ENCODE measurements around the gene SRSF3. TPM values are rescaled to one million over a fixed set of nuclear protein-coding genes. Genes with fewer than 3 reads are reported as not detected.
"Not testable (repeated sequence)": the region's sequence is repeated elsewhere in the genome, so short reads cannot be mapped to it uniquely, and the experiment has no call there.

The SRSF3 gene
- total RNA-seq, 4 donors from 2014 or later, result 108 to 195 (median 156) TPM

- WGBS, 2 donors (ENCODE audit: low coverage in 1 of 2), result 87% methylated on average over 2 of the region's 4 CpGs; no CpG with 5 or more reads in 1 of the 2 donors
- Histone ChIP-seq H3K4me3 (no peak overlapping the region), H3K9me3 (no peaks in the 10 kb centered on the region), H3K36me3 (no peaks in the 10 kb centered on the region), H3K4me1 (no peaks in the 10 kb centered on the region), H3K27ac (no peak overlapping the region), H3K27me3 (no peaks in the 10 kb centered on the region)
- ATAC-seq, result no peak
- TF ChIP-seq EP300 (IDR thresholded peaks at IDR 0.05) (no peak), POLR2A (IDR thresholded peaks at IDR 0.05) (no peak), CTCF (IDR thresholded peaks at IDR 0.05) (no peak), POLR2AphosphoS5 (IDR thresholded peaks at IDR 0.05) (no peak)
Measured at GRCh38 chr6:36563928-36564284, 30.3 kb upstream of the SRSF3 start.

DNA sequence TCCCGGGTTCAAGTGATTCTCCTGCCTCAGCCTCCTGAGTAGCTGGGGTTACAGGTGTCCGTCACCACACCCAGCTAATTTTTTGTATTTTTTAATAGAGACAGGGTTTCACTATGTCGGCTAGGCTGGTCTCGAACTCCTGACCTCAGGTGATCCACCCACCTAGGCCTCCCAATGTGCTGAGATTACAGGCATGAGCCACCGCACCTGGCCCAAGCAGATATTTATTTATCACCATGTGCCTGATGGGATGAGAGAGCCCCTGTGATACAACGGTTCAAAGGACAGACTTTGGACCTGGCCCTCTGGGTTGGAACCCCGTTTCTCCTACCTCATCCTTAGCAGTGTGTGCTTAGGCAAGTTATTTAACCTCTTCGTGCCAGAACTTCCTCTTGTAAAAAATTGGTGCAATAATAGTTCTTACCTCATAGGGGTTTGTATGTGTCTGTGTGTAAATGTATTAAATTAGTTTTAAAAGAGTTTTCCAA lies 27.7 kb upstream of the SRSF3 start:
- 79 to 83% methylated on average over 7 of the region's 8 CpGs for WGBS, 2 donors (ENCODE audit: low coverage in 1 of 2)
- H3K27me3 ChIP-seq, result no peaks in the 10 kb centered on the region
- H3K4me1 ChIP-seq, result no peaks in the 10 kb centered on the region
- H3K27ac ChIP-seq, result no peak overlapping the region
- no peak for ATAC-seq
- no peak for TF ChIP-seq POLR2A (IDR thresholded peaks at IDR 0.05)
- no peak for TF ChIP-seq EP300 (IDR thresholded peaks at IDR 0.05)
- no peak for TF ChIP-seq CTCF (IDR thresholded peaks at IDR 0.05)
- no peak for TF ChIP-seq POLR2AphosphoS5 (IDR thresholded peaks at IDR 0.05)
- H3K36me3 ChIP-seq, result no peaks in the 10 kb centered on the region
- H3K9me3 ChIP-seq, result no peaks in the 10 kb centered on the region
- no peak overlapping the region for H3K4me3 ChIP-seq

DNA sequence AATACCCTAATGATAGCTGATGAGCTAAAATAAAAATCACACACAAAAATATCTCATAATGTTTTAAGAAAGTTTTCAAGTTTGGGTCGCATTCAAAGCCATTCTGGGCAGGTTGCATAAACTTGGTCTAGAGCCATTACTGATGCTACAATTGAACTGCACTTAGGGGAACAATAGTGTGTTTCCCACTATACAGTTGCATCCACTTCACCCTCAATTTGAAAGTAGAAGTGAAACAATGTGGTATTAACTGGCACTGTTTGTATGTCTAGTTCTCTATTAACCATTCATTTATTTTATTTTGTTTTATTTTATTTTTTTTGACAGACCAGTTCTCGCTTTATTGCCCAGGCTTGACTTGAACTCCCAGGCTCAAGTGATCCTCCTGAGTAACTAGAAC lies 23.9 kb upstream of the SRSF3 start:
- WGBS, 2 donors (ENCODE audit: low coverage in 1 of 2), result 80 to 86% methylated on average over 2 of the region's 2 CpGs
- Histone ChIP-seq H3K9me3 (no peaks in the 10 kb centered on the region), H3K27me3 (no peaks in the 10 kb centered on the region), H3K36me3 (no peaks in the 10 kb centered on the region), H3K4me3 (no peak overlapping the region), H3K4me1 (no peaks in the 10 kb centered on the region), H3K27ac (no peak overlapping the region)
- ATAC-seq, result no peak
- TF ChIP-seq POLR2A (IDR thresholded peaks at IDR 0.05) (no peak), EP300 (IDR thresholded peaks at IDR 0.05) (no peak), POLR2AphosphoS5 (IDR thresholded peaks at IDR 0.05) (no peak), CTCF (IDR thresholded peaks at IDR 0.05) (no peak)

DNA sequence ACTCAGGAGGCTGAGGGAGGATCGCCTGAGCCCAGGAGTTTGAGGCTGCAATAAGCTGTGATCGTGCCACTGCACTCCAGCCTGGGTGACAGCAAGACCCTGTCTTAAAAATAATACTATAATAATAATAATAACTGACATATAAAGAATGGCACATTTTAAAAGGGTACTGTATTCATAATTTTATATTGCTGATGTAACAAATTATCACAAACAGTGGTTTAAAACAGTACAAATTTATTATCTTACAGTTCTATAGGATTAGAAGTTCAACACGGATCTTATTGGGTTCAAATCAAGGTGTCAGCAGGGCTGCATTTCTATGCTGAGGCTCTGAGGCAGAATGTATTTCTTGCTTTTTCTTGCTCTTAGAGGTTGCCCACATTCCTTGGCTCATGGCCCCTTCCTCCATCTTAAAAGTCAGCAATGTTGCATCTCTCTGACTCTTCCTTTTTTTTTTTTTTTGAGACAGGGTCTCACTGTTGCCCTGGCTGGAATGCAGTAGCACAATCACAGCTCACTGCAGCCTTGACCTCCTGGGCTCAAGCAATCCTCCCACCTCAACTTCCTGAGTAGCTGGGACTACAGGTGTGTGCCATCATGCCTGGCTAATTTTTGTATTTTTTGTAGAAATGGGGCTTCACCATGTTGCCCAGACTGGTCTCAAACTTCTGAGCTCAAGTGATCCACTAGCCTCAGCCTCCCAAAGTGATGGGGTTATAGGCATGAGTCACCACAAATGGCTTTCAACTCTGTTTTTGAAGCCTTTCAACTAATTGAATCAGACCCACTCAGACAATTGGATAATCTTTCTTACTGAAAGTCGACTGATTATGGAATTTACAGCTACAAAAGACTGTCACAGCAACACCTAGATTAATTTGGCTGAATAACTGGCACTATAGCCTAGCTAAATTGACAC lies 22.8 kb upstream of the SRSF3 start:
- Histone ChIP-seq H3K36me3 (no peaks in the 10 kb centered on the region), H3K9me3 (no peaks in the 10 kb centered on the region), H3K27ac (no peak overlapping the region), H3K4me1 (no peaks in the 10 kb centered on the region), H3K4me3 (no peak overlapping the region), H3K27me3 (no peaks in the 10 kb centered on the region)
- WGBS, 2 donors (ENCODE audit: low coverage in 1 of 2), result 80 to 94% methylated on average over 2 to 3 of the region's 4 CpGs
- ATAC-seq, result no peak
- TF ChIP-seq EP300 (IDR thresholded peaks at IDR 0.05) (no peak), CTCF (IDR thresholded peaks at IDR 0.05) (no peak), POLR2AphosphoS5 (IDR thresholded peaks at IDR 0.05) (no peak), POLR2A (IDR thresholded peaks at IDR 0.05) (no peak)

- WGBS, 2 donors (ENCODE audit: low coverage in 1 of 2), result 91 to 97% methylated on average over 9 to 11 of the region's 12 CpGs
- H3K27me3 ChIP-seq, ATAC-seq, H3K27ac ChIP-seq, H3K4me3 ChIP-seq, H3K9me3 ChIP-seq, H3K4me1 ChIP-seq, H3K36me3 ChIP-seq: not testable (repeated sequence)
Measured at GRCh38 chr6:36572353-36573311, 21.5 kb upstream of the SRSF3 start.

All from gastroesophageal sphincter (tissue), 4 donors.